ENCODE results near the gene SORCS3.

SORCS3 gene

DNA sequence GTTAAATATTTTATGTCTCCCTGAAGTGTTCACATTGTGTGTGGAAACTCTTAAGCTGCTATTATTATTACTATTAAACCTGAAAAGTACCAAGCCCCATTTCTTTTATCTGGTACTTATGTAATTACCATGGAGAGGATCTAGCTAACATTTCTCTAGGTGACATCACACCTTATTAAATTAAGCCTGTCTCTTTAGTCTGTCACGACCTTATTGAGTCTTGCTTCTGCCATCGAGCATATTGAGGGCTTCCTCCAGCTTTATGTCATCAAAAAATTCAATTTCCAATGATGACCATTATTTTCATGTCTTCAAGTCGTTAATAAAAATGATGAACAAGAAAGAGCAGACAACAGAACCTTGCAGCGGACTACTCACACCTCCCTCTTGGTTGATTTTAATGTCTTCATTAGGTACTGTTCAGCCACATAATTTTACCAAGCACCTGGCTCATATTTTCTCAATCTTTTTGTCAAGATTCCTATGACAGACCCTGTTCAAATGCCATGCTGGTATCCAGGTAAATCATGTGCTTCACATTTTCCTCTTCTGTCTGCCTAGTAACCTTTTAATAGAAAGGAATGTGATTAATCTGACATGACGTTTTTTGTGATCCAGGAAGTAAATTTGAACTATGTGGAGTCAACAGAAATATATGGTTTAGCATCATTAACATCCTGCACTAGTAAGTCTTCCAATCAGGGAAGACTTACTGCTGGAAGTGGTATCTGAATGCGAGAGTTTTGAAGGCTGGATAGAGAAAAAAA, 556.7 kb downstream of the SORCS3 start:
- DNase-seq = peak; percentile 22

GRCh38 chr10:105206616-105207015, 565.5 kb downstream of the SORCS3 start:
- no peak for DNase-seq

DNA sequence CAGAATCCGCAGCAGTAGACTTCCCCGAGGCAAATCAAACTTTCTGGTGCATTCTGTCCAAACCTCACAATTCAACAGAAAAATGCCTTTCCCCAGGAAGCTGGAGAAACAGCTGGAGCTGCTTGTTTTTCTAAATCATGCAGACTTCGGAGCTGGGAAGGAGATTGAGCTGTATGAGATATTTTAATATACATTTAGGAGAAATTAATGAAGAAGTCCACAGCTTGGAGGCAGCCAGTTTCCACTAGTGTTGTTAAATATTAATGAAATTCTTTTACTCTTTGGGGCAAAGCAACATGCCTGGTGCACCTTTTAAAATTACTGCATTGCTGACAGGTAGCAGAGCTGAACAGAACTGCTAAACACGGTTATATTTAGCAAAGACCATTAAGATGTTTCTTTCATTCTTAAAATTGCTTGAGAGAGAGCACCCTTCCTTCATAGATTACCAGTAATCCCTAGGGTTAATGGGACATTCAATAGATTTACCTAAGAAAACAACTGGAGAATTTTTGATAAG, 566.4 kb downstream of the SORCS3 start:
- DNase-seq = no peak

DNA sequence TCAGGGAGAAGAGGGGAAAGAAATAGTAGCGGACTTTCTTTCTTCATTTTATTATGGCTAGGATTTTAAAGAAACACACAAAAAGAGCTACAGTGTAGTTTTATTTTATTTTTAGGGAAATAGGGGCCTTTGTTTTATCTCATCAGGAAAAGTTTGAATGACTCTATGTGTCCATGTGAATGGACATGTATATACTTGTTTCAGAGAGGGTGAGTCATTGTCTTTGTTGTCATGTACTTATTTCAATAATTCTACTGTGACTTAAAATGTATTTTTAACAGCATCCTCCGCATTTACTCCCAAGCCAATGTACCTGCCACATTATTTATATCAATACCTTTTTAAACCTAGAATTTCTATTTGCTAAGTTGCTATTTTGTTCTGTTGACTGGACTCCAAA, 569.5 kb downstream of the SORCS3 start:
- no peak for DNase-seq

GRCh38 chr10:105237685-105238084, 596.6 kb downstream of the SORCS3 start:
- DNase-seq = no peak

GRCh38 chr10:105239311-105240219, 598.5 kb downstream of the SORCS3 start:
- peak; percentile 50 for DNase-seq

GRCh38 chr10:105241254-105241653, 600.2 kb downstream of the SORCS3 start:
- no peak for DNase-seq

DNA sequence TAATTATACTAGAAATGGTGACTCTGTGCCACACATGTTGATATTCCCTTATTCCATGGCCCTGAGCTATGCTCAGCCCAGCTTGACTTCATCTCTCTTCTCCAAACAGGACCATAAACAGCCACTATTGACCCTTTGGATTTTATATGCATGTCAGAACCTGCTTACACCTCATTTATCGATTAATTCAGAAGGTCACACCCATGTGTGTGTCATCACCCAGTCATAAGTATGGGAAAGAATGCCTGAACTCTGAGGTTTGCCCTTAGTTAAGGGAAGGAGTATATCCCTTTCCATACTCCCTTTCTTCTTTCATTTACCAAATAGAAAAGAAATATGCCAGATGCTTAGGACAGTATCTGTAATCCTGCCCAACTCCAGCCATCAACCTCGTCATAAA, 602.3 kb downstream of the SORCS3 start:
- no peak for DNase-seq

GRCh38 chr10:105243825-105244224, 602.7 kb downstream of the SORCS3 start:
- no peak for DNase-seq

DNA sequence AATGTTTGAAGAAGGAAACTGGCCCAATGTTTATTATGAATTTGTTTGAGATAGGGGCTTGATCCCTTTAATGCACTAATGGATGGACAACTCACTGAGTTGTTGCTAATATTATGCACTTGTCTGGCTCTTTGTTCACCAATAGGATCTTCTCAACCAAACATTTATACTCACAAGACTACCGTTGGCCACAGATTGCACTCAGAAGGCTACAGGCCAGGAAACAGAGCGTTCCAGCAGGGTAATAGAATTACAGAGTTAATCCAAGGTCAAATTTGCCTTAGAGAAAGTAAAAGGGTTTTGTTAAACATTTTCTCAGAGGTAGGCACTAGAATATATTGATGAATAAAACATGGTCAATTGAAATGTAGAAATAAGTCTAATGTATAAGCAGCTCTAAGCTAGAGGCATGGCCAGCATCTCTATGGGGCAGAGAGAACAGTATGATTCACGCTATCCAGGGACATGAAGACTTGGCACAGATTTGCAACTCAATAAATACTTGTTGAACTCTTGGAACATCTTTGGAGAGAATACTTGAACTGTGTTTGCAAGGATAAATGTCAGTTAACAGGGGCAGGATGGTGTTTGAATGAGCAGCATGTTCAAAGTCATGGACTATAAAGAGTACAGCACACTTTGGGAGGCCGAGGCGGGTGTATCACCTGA, 606.9 kb downstream of the SORCS3 start:
- DNase-seq = no peak

DNA sequence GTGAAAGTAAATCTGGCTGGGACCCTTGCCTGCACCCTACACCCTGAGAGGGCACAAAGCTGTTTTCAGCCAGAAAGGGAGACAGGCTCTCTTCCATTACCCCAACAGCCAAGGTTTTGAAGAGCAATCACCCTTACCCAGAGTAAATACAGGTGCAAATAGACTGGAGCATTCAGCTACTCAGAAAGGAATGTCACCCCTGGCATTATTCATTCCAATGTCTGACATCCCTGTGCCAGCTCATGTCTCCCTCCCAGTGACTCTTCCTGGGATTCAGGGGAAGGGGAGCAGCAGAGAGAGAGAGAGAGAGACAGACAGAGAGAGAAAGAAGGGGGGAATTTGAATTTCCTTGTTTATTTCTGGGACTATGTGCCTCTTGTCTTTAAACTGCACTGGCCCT, 611.8 kb downstream of the SORCS3 start:
- no peak for DNase-seq

- DNase-seq = no peak
These were observed 612.6 kb downstream of the SORCS3 start for GRCh38 chr10:105253515-105254212.

GRCh38 chr10:105258036-105258673, 617.1 kb downstream of the SORCS3 start:
- DNase-seq = no peak

DNA sequence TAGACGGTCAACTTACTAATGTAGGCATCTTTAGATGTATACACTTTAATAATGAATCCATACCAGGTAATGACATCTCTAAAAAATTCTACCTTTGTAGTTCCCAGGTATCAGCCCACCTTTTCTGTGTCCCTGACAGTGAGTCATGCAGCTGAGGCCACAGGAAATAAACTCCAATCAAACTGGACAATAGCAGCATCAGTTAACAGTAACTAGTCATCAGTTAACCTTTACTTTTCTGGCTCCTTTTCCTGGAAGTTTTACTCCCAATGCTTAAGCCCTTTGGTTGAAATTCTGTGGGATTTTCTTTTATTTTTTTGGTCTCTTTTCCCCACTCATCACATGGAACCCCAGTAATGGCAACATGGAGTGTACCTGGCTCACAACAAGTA, 617.6 kb downstream of the SORCS3 start:
- DNase-seq = no peak

GRCh38 chr10:105259201-105259600, 618.1 kb downstream of the SORCS3 start:
- DNase-seq = peak; percentile 1

DNA sequence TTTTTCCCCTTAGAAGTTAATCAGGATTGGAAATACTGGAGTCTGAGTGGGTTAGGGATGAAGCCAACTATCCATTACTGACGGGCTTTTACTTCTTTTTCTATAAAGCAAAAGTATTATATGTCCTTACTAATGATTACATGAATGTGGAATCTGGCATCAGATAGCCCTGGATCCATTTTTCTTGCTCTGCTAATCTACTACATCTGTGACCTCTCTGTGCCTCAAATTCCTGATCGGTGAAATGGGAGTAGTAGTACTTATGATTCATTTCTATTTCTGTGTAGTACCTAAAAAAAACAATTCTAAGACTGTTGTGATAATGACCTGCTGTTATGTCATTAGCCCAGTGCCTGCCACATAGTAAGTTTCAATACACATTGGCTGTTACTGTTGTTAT, 621.6 kb downstream of the SORCS3 start:
- no peak for DNase-seq

GRCh38 chr10:105266966-105267539, 626.0 kb downstream of the SORCS3 start:
- no peak for DNase-seq

DNA sequence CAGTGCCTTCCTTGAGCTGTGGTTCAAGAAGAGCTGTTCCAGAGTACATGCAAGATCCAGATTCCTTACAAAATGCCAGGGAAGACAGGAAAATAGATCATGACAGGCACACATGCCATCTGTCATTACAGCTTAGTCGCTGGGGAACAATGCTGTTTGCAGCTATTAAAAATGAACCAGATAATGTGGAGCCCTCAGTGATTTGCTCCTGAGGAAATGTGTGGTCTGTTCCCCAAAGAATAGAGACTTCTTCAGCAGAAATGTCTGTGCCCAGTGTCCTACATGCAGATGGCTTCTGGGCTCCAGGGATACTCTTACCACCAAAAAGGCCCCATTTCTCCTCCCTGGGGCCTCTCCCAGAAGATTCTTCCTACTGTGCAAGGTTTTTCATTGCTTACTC, 627.9 kb downstream of the SORCS3 start:
- no peak for DNase-seq

DNA sequence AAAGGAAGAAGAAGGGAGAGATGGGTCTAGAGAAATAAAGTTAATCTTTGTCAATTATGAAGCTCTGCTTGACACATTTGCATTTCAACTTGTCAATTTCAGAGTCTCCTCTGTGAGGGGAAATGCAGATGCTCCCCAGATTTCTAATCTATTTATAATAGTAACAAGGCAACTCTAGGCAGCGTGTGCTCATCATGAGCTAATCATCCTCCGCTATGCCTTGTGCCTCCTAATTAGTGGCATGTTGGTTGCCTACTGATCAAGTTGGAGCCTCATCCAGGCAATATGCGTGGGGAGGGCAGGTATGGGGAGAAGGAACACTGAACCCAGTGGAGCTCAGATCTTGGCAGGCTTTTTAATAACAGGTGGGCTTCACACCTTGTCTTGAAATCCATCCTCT, 628.6 kb downstream of the SORCS3 start:
- DNase-seq = no peak

DNA sequence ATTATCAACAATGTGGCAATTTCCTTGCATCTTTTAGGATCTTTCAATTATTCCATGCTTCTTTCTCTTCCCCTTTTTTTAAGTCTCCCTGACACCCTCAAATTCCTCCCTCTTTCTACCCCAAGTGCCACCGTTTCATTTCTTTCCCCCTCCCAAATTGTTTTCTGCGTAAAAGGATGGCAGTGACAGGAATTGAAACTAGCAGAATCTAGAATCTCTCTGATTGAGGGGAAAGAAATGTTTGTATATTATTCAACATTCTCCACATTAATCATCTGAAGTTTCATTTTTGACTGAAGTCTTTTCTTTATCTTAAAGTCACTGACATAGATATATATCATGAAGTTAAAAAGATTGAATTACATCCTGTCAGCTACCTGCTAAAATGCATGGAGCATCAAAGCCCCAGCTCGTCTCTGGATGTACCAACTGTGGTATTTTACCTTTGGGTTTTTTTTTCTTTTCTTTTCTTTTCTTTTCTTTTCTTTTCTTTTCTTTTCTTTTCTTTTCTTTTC, 633.5 kb downstream of the SORCS3 start:
- no peak for DNase-seq

- no peak for DNase-seq
These were observed 637.3 kb downstream of the SORCS3 start for GRCh38 chr10:105278439-105278838.

DNA sequence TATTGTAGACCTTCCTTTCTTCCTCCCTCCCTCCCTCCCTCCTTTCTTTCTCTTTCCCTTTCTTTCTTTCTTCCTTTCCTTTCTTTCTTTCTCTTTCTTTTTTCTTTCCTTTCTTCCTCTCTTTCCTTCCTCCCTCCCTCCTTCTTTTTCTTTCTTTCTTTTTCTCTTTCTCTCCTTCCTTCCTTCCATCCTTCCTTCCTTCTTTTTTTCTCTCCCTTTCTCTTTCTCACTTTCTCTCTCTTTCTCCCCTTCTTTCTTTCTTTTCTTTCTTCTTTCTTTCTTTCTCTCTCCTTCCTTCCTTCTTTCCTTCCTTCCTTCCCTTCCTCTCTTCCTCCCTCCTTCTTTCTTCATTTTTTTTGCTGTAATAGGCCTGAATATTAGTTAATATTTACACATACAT, 638.0 kb downstream of the SORCS3 start:
- DNase-seq = no peak
